Measurements from ENCODE around the gene KIF1C. TPM values are rescaled to one million over a fixed set of nuclear protein-coding genes. Genes with fewer than 3 reads are reported as not detected.

Gene KIF1C
- total and polyA plus RNA-seq, 9 of the 15 experiments (the other 6 are each of a cell fraction or from before 2014, with no cell fraction given) = 0.38 to 68.4 (median 25.1) TPM

DNA sequence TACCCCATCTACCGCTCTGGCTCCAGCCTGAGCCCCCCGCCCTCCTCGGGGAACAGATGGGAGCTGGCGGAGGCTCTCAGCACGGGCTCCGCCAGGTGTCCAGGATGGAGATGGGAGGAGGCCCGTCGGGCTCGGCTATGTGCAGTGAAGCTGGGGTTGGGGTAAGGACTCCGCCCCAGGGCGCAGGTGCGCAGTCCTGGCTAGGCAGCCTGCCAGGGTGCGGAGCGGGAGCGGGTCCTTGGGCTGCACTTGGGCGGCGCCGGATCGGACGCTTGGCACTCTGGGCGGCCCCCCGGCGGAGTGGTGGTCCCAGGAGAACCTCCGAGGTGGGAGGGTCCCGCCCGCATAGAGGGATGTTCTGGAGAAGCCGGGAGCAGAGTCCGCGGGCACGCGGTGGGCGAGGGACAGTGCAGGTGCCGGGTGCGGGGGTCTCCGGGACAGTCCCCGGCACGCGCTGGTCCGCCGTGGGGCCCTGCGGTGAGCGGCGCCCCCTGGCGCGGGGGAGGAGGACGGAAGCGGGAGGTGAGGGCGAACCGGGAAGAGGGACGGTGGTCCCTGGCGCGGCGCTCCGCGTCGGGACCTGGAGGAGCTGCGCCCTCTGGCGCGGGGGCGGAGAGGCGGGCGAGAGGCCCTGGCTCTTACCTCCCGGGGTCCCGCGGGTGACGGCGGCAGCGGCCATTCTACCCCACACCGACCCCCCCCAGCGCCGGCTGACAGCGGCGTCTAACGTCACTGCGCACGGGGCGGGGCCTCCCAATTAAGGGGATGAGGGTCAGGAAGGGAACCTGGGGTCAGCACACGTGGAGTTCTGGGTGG, 10.6 kb upstream of the KIF1C start, which contains the start of gene CAMTA2 (continued):
- TF ChIP-seq ZNF263 (CRISPR knock-in tag; IDR thresholded peaks at IDR 0.05; ENCODE audit: borderline replicate concordance) (peak; percentile 78; the same call in 1 of the 2 replicates), ATF1 (CRISPR knock-in tag; IDR thresholded peaks at IDR 0.05) (0 out of 2 replicates have a peak, but pooled peaks have one; percentile 31), ATF1 (tag; IDR thresholded peaks at IDR 0.05) (peak; percentile 95), WHSC1 (IDR thresholded peaks at IDR 0.05; ENCODE audit: low read length) (no peak), NR4A1 (CRISPR knock-in tag; IDR thresholded peaks at IDR 0.05) (no peak), NR4A1 (tag; IDR thresholded peaks at IDR 0.05) (no peak), RBM14 (IDR thresholded peaks at IDR 0.05; ENCODE audit: borderline replicate concordance, insufficient read depth, low read depth, low read length) (no peak), RBM34 (IDR thresholded peaks at IDR 0.05; ENCODE audit: borderline replicate concordance, insufficient read depth, low read length) (no peak), NR2C1 (IDR thresholded peaks at IDR 0.05) (no peak), NR2C1 (tag; IDR thresholded peaks at IDR 0.05) (peak; percentile 31; the same call in 1 of the 2 replicates), PTTG1 (tag; IDR thresholded peaks at IDR 0.05; ENCODE audit: low read depth) (no peak), ZNF133 (CRISPR knock-in tag; IDR thresholded peaks at IDR 0.05) (no peak), EP400 (IDR thresholded peaks at IDR 0.05) (peak; percentile 91), SMARCA5 (IDR thresholded peaks at IDR 0.05) (no peak), SNIP1 (IDR thresholded peaks at IDR 0.05; ENCODE audit: low read depth) (peak; percentile 48; the same call in 1 of the 2 replicates), CXXC5 (CRISPR knock-in tag; IDR thresholded peaks at IDR 0.05) (peak; percentile 91)
- TF ChIP-seq, protein P1, sequence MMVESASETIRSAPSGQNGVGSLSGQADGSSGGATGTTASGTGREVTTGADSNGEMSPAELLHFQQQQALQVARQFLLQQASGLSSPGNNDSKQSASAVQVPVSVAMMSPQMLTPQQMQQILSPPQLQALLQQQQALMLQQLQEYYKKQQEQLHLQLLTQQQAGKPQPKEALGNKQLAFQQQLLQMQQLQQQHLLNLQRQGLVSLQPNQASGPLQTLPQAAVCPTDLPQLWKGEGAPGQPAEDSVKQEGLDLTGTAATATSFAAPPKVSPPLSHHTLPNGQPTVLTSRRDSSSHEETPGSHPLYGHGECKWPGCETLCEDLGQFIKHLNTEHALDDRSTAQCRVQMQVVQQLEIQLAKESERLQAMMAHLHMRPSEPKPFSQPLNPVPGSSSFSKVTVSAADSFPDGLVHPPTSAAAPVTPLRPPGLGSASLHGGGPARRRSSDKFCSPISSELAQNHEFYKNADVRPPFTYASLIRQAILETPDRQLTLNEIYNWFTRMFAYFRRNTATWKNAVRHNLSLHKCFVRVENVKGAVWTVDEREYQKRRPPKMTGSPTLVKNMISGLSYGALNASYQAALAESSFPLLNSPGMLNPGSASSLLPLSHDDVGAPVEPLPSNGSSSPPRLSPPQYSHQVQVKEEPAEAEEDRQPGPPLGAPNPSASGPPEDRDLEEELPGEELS (CRISPR knock-in tag; IDR thresholded peaks at IDR 0.05; ENCODE audit: borderline replicate concordance) = no peak; the same call in 1 of the 2 replicates

Data from K562 (cell line).